ENCODE results near the gene STPG4.

DNA sequence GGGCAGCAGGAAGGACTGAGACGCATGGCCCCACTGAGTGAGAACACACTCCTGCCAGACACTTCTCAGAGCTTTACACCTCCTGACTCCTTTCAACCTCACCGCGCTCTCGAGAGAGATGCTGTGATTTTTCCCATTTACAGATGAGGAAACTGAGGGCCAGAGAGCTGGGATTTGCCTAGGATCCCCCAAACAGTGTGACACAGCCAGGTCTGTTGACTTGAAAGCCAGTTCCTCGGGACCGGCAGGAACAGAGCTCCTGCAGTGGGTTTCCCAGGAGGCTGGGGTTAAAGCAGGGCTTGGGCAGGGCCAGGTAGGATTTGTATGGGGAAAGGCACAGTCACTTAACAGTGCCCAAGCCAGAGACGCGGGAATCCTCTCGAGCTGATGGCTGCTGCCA, 81.9 kb downstream of the STPG4 start:
- TF ChIP-seq, protein P1, sequence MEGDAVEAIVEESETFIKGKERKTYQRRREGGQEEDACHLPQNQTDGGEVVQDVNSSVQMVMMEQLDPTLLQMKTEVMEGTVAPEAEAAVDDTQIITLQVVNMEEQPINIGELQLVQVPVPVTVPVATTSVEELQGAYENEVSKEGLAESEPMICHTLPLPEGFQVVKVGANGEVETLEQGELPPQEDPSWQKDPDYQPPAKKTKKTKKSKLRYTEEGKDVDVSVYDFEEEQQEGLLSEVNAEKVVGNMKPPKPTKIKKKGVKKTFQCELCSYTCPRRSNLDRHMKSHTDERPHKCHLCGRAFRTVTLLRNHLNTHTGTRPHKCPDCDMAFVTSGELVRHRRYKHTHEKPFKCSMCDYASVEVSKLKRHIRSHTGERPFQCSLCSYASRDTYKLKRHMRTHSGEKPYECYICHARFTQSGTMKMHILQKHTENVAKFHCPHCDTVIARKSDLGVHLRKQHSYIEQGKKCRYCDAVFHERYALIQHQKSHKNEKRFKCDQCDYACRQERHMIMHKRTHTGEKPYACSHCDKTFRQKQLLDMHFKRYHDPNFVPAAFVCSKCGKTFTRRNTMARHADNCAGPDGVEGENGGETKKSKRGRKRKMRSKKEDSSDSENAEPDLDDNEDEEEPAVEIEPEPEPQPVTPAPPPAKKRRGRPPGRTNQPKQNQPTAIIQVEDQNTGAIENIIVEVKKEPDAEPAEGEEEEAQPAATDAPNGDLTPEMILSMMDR (IDR thresholded peaks at IDR 0.05), result no peak
- no peak for TF ChIP-seq POLR2A (IDR thresholded peaks at IDR 0.05)

Measured in prostate gland (tissue), 2 donors.